GM18508 (cell line): ENCODE data around the gene TRAPPC8.
"Not testable (repeated sequence)": the region's sequence is repeated elsewhere in the genome, so short reads cannot be mapped to it uniquely, and the experiment has no call there.

ENCODE experiments used
- ATAC-seq: cut with Tn5 transposase; IDR thresholded peaks from one replicate; pipeline ENCODE4 v1.9.1; 2021; ENCODE audit warnings: moderate number of reproducible peaks; ENCODE audit not compliant: insufficient read depth, unreplicated experiment

Gene TRAPPC8

GRCh38 chr18:31942999-31943877 lies at the start of gene TRAPPC8:
TRAPPC8 (minus strand) TSS chr18:31943128; CDS start chr18:31942764, 364 bp downstream.
- peak; percentile 79 for ATAC-seq

- peak; percentile 99 for ATAC-seq
Observed at GRCh38 chr18:31990823-31991222, 47.9 kb upstream of the TRAPPC8 start.

- no peak for ATAC-seq
Observed at GRCh38 chr18:31983976-31984375, 41.0 kb upstream of the TRAPPC8 start.

- ATAC-seq = no peak
Observed at GRCh38 chr18:31983020-31983419, 40.1 kb upstream of the TRAPPC8 start.

GRCh38 chr18:31980863-31981262 lies 37.9 kb upstream of the TRAPPC8 start:
- ATAC-seq = no peak

GRCh38 chr18:31979714-31980113 lies 36.8 kb upstream of the TRAPPC8 start:
- ATAC-seq = no peak

- no peak for ATAC-seq
Observed at GRCh38 chr18:31978616-31979015, 35.7 kb upstream of the TRAPPC8 start.

- no peak for ATAC-seq
Observed at GRCh38 chr18:31977270-31977872, 34.4 kb upstream of the TRAPPC8 start.

GRCh38 chr18:31976242-31976641 lies 33.3 kb upstream of the TRAPPC8 start:
- no peak for ATAC-seq

- no peak for ATAC-seq
Observed at GRCh38 chr18:31973929-31974546, 31.1 kb upstream of the TRAPPC8 start.

- ATAC-seq = no peak
Observed at GRCh38 chr18:31970617-31971016, 27.7 kb upstream of the TRAPPC8 start.

GRCh38 chr18:31965316-31965970 lies 22.5 kb upstream of the TRAPPC8 start:
- no peak for ATAC-seq

- no peak for ATAC-seq
Observed at GRCh38 chr18:31957728-31958127, 14.8 kb upstream of the TRAPPC8 start.

- no peak for ATAC-seq
Observed at GRCh38 chr18:31954349-31954748, 11.4 kb upstream of the TRAPPC8 start.

GRCh38 chr18:31953699-31954098 lies 10.8 kb upstream of the TRAPPC8 start:
- ATAC-seq = not testable (repeated sequence)

- no peak for ATAC-seq
Observed at GRCh38 chr18:31952223-31952622, 9.3 kb upstream of the TRAPPC8 start.

- no peak for ATAC-seq
Observed at GRCh38 chr18:31950583-31950982, 7.7 kb upstream of the TRAPPC8 start.

GRCh38 chr18:31948349-31948748 lies 5.4 kb upstream of the TRAPPC8 start:
- not testable (repeated sequence) for ATAC-seq

- no peak for ATAC-seq
Observed at GRCh38 chr18:31946305-31947046, 3.5 kb upstream of the TRAPPC8 start.
